ENCODE measurements around the gene HYAL1. TPM values are rescaled to one million over a fixed set of nuclear protein-coding genes. Genes with fewer than 3 reads are reported as not detected.

The HYAL1 gene
- total RNA-seq, 3 donors from 2014 or later = 3.5 to 16.1 (median 4.8) TPM

DNA sequence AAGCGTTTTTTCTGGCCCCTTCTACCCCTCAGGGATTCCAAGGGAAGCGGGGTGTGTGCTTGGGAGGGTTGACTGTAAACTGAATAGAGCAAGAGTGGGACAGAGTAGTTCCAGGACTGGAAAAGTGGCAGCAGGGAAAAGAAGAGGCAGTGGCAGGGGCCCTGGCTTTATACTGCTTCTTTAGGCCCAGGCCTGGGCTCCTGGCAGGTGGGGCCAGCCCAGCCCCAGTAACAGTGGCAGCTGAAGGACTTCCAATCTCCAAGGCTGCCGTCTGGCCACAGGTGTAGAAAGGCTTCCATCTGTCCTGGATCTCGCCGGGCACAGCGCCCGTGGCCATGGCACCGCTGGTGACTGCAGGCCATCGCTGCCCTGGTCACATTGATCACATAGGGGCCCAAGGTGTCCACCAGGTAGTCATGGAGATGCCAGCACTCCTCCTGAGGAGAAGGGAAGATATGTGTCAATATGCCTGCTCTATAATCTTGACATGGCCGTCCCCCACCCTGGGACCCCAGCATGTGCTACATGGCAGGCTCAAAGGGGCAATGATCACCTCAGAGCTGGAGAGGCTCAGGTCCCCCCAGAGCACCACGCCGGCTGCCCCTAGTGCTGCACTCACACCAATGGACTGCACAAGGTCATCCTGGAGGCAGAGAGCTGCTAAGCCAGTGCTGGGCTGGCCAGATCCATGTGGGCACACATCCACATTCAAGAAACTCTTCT lies 10.1 kb downstream of the HYAL1 start:
- peak overlapping the region in 2 of 3 donors; percentile 96 to 98 for H3K4me3 ChIP-seq
- intact Hi-C loops (cut with DNase I; ENCODE audit: low total_unique reads) = no loop called here
- no peak for DNase-seq (ENCODE audit: low spot score in 2 of 2)
- H3K36me3 ChIP-seq = no peaks in the 10 kb centered on the region
- H3K27me3 ChIP-seq = no peaks in the 10 kb centered on the region
- H3K27ac ChIP-seq = peak overlapping the region; percentile 92 to 96
- no peaks in the 10 kb centered on the region for H3K9me3 ChIP-seq
- peaks cover 5 to 11% of the 10 kb centered on the region in 2 donors for H3K4me1 ChIP-seq
- TF ChIP-seq, protein P1, sequence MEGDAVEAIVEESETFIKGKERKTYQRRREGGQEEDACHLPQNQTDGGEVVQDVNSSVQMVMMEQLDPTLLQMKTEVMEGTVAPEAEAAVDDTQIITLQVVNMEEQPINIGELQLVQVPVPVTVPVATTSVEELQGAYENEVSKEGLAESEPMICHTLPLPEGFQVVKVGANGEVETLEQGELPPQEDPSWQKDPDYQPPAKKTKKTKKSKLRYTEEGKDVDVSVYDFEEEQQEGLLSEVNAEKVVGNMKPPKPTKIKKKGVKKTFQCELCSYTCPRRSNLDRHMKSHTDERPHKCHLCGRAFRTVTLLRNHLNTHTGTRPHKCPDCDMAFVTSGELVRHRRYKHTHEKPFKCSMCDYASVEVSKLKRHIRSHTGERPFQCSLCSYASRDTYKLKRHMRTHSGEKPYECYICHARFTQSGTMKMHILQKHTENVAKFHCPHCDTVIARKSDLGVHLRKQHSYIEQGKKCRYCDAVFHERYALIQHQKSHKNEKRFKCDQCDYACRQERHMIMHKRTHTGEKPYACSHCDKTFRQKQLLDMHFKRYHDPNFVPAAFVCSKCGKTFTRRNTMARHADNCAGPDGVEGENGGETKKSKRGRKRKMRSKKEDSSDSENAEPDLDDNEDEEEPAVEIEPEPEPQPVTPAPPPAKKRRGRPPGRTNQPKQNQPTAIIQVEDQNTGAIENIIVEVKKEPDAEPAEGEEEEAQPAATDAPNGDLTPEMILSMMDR (IDR thresholded peaks at IDR 0.05) = no peak
- TF ChIP-seq POLR2AphosphoS5 (IDR thresholded peaks at IDR 0.05) (no peak), POLR2A (IDR thresholded peaks at IDR 0.05) (no peak)

DNA sequence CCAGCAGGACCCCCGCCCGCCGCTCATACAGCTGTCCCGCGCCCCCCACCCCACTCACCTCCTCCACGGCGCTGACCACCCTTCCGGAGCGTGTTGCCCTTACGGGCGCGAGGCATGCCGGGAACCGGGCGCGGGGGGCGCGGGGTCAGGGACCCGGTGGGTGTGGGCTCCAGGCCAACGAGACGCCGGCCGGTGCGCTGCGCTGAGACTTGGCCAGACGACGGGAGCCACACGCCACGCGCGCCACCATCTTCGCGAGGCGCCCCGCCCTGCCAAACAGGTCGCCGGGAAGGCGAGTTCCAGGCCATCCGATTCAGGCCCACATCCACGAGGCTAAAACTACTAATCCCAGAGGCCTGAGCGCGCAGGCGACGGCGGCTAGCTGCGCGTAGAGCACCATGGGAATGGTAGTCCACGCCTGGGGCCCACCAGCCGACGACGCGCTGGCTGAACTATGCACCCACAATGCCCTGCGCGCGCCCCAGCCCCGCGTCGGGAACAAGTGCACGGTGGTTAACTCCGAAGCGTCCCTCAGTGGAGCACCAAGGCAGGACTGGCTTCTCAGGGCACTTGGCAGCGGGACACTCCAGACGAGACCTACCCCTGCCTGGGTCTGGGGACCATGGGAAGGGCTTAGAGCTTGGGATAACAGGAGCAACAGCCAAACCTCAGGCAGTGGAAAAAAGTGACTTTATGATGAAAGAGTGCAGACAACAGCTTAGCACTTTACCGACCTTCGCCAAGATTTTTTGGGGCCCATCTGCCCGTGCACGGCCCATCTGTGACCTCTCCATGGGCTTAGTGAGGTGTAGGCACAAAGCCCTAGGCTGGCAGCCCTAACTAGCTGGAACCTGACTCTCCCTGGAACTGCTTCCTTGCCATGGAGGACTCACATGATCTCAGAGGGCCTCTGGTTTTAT lies 11.0 kb downstream of the HYAL1 start, which contains the start of gene IFRD2:
IFRD2 (minus strand) TSS at position 271 of the 920 bp plus-strand sequence; CDS start at position 116, 155 bp downstream.
- Histone ChIP-seq H3K27ac (peak within 1 kb of the TSS; percentile 92 to 96), H3K4me3 (peak within 1 kb of the TSS; percentile 96 to 99 (median 98)), H3K9me3 (no peaks in the 10 kb centered on the region), H3K27me3 (no peaks in the 10 kb centered on the region), H3K4me1 (peaks cover 5% of the 10 kb centered on the region in 2 donors), H3K36me3 (no peaks in the 10 kb centered on the region)
- DNase-seq (ENCODE audit: low spot score in 2 of 2) = peak; percentile 96 to 97
- intact Hi-C loops (cut with DNase I; ENCODE audit: low total_unique reads) = no loop called here
- TF ChIP-seq, protein P1 (IDR thresholded peaks at IDR 0.05) = no peak
- TF ChIP-seq POLR2AphosphoS5 (IDR thresholded peaks at IDR 0.05) (peak; percentile 66 to 94 (median 90)), POLR2A (IDR thresholded peaks at IDR 0.05) (peak; percentile 53)

DNA sequence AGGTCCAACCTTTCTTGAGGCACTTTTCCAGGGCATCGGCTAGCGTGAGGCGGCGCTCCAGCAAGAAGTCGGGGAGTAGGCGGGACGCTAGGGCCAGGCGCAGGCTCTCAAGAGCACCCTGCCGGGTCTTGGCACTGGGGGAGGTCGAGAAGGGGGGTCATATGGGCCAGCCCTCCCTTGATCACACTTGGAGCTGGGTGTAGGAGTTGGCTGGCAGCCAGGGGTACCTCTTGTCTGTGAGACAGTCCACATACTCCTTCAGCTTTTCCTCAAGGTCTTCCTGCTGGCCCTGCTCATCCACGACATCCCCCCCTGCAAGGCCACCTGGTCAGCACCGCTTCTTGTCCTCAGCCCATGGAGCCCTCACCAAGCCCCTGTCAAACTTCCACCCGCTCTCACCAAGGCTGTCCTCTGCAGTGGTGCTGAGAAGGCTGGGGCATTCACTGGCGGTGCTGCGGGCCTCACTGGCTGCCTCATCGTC lies 13.2 kb downstream of the HYAL1 start:
- no peak for DNase-seq (ENCODE audit: low spot score in 2 of 2)
- intact Hi-C loops (cut with DNase I; ENCODE audit: low total_unique reads) = no loop called here

DNA sequence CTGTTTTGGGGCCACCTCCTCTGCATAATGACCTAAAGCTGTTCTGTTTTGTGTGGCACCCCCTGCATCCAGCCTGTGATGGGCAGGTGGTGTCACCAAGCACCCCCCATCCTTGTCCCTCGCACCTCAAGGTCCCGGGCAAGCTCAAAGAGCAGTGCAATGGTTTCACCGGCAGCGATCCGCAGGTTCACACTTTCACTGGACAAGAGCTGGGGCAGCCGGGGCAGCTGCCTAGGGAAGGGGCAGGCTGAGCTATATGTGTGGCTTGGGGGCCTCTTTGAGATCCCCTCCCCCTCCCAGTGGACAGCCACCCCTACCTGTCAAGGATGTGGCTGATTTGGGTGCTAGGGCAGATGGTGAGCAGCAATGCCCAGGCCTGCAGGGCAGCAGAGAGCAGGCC lies 14.2 kb downstream of the HYAL1 start:
- Histone ChIP-seq H3K27me3 (no peaks in the 10 kb centered on the region), H3K4me1 (peaks cover 5% of the 10 kb centered on the region in 2 donors), H3K36me3 (no peaks in the 10 kb centered on the region), H3K4me3 (no peak overlapping the region), H3K27ac (no peak overlapping the region), H3K9me3 (no peaks in the 10 kb centered on the region)
- TF ChIP-seq POLR2AphosphoS5 (IDR thresholded peaks at IDR 0.05) (no peak), POLR2A (IDR thresholded peaks at IDR 0.05) (no peak)
- TF ChIP-seq, protein P1 (IDR thresholded peaks at IDR 0.05) = no peak
- intact Hi-C loops (cut with DNase I; ENCODE audit: low total_unique reads) = no loop called here
- no peak for DNase-seq (ENCODE audit: low spot score in 2 of 2)

More for the DNA sequence above, 13.2 kb downstream of the HYAL1 start:
- H3K36me3 ChIP-seq = no peaks in the 10 kb centered on the region
- TF ChIP-seq POLR2A (IDR thresholded peaks at IDR 0.05) = no peak
- no peak for TF ChIP-seq POLR2AphosphoS5 (IDR thresholded peaks at IDR 0.05)
- TF ChIP-seq, protein P1 (IDR thresholded peaks at IDR 0.05) = no peak
- H3K27ac ChIP-seq = peak overlapping the region in 1 of 2 donors; percentile 12
- no peaks in the 10 kb centered on the region for H3K9me3 ChIP-seq
- H3K4me3 ChIP-seq = no peak overlapping the region
- H3K27me3 ChIP-seq = no peaks in the 10 kb centered on the region
- H3K4me1 ChIP-seq = peaks cover 5% of the 10 kb centered on the region in 2 donors

Data from breast epithelium (tissue), 4 donors.